NCI-H69 (cell line): ENCODE data around the gene SEMA4D.
"Not testable (repeated sequence)": the region's sequence is repeated elsewhere in the genome, so short reads cannot be mapped to it uniquely, and the experiment has no call there.

Experiments
- DNase-seq: peaks from one replicate; lab custom pipeline; 2025; lab: John Stamatoyannopoulos, UW

Gene SEMA4D

DNA sequence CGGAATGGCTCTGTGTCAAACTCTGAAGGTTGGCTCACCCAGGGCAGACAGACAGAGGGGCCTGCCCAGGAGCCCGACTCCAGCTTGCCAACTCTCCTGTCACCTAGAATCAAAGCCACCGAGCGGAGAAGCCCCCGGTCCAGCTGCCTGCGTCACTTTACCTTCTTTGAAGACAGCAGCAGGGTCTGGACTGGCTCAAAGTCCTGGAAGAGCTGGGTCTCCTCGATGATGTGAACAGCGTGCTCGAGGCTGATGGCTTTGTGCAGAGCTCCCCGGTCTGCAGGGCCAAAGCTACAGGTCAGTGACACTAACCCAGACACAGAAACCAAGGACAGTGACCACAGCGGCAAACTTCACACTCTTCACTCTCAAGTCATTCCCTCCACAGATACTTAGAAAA lies 111.7 kb downstream of the SEMA4D start:
- no peak for DNase-seq

DNA sequence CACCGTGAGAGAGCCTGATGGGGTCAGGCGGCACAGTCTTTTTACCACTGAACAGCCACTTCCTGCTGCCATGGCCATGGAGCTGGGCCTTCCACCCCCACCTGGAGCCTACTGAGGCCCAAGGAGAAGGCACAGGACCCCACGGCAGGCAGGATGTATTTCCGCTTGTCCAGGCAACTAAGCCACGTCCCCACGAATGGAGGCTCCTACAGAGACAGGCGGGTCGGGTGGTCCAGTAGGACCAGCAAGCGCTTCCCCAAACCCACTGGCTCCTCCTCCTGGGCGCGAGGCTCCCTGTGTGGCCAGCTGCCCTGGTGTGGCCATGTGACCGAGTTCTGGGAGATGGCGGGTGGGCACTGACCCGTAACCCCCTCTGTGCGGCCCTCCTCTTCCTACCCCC lies 113.1 kb downstream of the SEMA4D start:
- no peak for DNase-seq

DNA sequence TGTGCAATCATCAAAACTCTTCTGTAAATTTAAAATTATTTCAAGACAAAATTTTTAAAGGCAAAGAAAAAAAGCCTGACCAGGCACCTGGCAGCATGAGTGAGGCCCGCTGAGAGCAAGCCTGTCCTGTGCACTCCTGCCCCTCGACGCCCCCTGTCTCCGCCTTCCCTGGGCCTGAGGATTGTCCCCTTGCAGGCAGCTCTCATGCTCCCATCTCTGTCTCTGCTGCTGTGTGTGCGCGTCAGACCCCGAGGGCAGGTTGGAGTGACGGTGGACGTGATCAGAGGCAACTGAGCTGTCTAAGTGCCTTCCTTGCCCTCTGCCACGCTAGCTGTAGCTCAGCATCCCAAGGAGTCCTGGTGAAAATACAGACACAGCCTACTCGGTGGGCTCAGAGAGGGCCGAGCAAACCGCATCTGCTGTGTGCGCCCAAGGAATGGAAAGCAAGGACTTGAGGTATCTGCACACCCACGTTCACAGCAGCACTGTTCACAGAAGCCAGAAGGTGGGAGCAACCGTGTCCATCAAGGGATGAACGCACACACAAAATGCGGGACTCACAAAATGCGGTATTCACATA lies 114.1 kb downstream of the SEMA4D start:
- no peak for DNase-seq

DNA sequence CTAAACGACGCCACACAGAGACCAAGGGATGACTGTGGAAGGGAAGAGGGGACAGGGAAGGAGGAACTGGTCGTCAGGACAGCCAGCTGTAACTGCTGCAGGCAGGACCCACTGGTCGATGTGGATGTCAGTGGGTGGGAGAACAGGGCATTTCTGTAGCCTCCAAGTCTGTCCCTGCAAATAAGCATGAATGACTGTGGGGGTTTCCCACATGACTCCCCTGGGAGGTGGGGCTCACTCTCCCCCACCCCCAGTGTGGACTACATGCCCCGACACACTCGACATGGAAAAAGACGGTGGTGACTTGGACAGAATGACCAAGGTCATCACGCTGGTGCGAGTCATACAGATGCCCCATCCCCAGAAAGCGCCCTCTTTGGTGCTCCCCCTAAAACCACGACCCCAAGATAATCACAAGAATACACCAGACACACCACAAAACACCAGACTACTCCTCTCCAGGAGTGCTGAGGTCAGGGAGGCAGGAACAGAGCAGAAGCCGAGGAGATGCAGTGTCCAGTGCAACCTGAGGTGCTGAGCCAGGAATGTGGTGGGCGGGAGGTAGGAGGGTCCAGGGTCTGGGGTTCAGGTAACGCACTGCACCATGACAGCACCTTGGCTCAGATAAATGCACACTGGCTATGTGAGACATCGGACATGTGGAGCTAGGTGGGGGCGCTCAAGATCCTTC lies 114.7 kb downstream of the SEMA4D start:
- no peak for DNase-seq

DNA sequence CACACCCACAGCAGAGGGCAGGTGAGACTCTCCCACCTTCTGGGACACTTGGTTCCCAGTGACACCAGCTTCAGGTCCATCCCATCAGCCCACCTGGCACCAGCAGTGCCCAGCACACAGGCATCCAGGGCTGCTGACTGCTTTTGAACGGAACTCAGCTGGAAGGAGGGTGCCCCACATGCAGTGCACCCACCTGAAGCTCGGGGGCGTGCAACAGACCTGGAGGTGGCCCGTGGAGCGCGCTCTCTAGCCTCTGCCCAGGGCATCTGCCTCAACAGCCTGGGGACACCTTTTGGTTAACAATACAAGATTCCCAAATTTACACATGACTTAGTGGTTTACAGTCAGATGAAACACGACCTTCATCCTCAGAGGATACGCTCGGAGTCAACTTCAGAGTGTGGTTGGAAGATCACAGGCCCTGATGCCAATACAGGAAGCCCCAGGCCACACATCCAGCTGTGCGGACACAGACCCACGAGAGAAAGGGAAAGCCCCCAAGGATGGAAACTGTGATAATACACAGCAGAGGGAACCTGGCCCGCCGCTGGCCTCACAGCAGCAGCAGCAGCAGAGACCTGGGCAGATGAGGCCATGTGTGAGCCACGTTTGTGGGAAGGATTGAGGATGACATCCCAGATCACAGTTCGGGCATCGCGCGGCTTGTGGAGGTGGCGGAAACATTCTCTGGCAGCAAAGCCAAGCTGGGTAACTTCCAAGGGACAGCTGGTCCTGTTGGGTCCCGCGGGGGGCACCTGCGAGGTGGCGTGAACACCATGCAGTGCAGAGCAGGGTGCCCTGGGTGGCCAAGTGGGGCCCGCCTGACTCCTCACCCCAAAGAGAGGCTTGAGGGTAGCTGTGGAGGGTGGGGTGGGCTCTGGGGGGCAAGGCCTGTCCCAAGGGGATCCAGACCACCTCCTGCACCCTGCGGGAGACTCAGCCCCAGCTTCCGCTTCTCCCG lies 115.6 kb downstream of the SEMA4D start:
- no peak for DNase-seq

DNA sequence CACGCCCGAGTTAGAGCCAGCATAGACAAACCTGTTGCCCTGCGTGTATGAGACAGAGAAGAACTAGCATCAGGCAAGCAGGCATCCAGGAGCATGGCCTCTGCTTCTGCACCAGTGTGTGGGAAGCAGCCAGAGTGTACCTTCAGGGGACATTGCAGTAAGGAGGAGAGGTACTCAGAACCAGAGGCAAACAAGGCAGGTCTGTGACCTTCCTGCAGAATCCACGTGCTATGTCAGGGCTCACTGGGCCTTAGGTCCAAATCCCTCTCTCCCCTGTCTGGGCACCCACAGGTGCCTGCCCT lies 116.7 kb downstream of the SEMA4D start:
- no peak for DNase-seq

DNA sequence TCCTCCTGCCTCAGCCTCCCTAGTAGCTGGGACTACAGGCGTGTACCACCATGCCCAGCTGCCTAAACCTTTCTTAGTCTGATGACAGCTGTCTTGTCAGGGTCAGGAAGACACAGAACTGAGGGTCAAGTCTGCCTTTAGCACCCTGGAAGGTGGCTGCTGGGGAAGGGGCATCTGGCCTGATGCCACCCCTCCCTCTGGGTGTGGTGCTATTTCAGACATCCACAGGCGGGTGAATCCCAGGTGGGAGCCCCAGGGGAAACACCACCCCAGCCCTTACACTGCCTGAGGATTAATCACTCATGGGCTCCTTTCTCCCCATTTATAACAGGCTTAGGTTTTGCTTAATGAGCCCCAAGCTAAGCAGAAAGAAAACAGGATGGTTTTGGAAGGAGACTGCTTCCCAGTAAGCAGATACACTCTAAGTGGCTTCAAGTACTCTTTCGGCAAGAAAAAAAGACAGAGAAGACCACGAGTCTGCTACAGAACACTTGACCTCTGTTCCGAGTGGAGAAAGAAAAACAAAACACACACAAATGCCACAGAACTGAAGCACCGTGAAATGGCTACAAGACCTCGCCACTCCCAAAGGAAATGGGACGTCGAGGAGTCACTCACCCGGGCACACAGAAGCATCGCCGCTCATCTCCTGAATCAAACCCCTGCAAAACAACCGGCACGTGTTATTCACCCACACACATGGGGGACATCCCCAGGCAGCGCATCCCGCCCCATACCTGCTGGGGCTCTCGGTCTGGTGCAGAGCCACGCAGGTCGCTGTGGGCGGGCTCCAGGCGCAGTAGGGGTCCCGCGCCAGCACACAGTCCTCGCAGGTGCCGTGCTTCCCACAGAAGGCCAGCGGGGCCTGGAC lies 117.2 kb downstream of the SEMA4D start:
- DNase-seq, result no peak

DNA sequence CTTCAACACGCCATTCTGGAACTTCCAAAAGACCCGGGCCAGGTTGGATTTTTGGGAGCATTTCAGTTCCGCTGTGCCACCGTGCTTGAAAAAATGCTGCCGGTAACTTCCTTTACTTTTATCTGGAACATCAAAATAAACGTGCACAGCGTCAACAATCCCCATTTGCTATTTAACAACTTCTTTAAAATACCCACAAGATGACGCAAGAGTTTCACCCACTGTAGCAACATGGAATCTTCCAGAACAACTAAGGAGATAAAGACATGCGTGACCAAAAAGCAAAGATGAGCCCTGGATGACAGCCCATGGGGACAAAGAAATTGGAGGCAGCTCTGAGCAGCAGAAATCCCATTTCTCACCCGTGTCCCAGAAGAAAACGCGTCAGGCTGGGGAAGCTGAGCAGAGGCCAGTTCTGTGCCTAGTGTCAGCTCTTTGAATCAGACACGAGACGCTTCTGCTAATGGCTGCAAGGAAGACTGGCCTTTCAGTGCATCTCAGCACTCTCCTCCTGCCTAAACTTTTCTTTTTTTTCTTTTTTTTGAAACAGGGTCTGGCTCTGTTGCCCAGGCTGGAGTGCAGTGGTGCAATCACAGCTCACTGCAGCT lies 118.3 kb downstream of the SEMA4D start:
- DNase-seq, result no peak

DNA sequence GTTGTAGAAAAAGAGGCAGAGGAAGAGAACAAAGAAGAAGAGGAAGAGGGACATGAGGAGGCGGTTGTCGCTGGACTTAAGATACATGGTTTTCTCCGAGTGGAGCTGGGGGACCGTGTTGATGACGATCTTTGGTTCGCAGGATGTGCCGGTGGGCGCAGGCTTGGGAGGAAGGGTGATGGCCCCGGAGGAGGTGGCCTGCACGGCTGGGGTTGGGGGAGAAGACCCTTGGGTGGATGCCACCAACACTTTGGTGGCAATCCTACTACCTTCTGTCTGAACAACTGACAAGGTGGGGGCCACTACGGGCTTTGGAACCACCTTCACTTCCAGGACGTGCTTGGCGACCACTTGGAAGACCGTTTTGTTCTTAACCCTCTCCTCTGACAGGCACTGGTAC lies 118.9 kb downstream of the SEMA4D start:
- no peak for DNase-seq

DNA sequence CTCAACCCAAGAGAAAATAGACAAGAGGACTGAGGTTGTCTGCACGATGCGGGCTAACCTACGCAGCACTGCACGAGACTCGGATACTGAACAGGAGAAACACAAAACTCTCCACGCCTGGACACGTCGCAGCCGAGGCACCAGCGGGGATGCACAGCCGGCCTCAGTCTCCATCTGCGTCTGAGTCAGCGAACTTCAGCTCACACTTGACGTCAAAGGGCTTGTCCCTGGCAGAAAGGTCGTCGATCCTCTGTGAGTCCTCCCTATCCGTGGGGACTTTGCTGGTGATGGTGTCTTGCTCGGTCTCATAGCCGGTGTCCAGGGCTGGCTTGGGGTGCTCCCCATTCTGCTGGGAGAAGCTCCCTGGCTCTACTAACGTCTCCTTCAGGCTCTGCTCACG lies 119.4 kb downstream of the SEMA4D start:
- DNase-seq, result no peak

DNA sequence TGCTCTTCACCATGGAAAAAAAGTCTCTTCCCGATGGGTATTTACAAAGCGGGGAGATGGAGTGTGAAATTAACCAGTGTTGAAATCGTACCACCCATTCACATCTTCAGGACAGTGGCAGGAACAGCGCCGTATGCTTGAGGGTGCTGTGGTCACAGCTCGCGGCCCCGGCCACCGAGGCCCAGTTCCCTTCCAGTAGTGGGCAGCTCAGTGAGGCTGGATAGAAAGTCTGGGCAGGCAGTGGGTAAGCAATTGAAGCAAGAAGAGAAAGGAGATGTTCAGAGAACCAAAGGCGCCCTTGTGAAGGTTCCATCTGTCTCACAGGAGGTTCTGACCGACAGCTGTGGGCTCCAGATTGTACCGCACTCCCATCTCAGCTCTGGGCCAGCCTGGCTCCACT lies 120.5 kb downstream of the SEMA4D start:
- no peak for DNase-seq

DNA sequence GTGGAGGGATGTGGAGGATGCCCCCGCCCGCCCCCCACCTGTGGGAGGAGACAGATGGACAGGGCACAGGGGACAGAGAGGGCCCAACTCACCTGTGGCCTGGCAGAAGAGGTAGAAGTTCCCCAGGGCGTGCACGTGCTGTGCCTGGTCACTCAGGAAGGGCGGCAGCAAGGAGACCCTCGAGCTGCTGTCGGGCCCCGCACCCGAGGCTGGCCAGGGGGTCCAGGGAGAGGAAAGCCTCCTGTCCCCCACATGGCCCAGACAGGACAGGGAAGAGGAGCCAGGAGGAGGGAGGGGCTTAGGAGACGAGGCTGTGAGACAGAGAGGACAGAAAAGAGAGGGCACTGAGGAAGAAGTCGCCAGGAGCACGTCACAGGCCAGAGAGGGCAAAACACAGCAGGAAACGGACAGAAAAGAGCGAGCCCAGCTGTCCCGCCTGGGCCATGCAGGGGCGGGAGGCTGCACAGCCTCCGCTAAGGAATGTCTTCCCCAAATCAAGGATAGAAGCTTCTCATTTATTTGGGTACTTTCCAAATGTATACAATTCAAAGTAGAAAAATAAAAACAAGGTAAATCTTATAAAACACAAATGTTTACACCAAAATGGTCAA lies 121.1 kb downstream of the SEMA4D start:
- no peak for DNase-seq

DNA sequence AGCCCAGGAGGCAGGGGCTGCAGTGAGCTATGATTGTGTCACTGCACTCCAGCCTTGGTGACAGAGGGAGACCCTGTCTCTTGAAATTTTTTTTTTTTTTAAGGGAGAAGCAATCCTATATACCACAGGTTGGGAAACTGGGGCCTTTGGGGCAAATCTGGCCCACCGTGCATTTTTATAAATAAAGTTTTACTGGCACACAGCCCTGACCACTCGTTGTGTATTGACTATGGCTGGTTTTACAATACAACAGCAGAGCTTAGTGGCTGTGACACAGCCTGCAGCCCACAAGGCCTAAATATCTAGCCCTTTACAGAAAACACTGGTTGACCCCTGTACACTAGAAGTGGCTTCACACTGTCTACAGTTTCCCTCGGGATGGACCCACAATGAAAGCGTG lies 121.6 kb downstream of the SEMA4D start:
- no peak for DNase-seq

DNA sequence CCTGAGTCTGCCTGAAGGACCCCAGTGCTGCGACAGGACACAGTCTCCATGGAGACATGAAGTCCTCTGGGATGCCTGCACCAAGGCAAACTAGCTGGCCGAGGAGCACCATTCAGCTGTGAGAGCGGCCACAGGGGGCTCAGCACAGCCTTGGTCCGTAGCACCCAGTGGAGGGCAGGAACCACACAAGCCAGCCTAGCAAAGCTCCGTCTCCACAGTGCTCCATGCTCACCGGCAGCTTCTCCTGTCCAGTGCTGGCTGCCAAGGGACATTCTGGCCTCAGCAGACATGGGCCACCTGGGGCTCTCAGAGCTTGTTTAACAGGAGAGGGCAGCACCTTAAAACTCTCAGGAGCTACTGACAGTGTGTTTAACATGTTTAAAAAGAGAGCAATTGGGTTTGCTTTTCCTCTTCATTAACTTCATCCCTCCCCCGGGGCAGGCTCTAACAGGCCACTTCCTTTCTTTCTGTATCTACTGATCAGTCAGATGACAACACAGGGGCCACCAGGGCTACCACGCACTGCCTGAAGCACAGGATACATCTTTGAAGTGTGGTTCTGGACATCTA lies 122.6 kb downstream of the SEMA4D start:
- peak; percentile 91 for DNase-seq

DNA sequence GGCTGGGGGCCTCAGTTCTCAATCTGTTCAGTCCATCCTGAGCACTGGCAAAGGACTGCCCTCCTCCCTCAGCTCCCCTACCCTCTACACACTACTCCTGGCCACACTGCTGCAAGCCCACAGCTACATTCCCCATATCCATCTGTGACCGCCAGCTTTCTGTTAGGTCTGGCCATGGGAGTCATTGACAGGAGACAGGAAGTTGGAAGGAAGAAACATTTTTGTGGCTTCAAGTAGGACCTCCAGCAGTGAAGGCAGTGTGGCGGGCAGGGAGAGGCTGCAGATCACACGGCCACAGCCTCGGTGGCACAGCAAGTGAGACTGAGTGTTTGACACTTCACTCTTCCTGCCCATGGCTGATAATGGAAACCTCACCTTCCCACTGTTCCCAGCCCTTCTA lies 123.7 kb downstream of the SEMA4D start:
- no peak for DNase-seq

DNA sequence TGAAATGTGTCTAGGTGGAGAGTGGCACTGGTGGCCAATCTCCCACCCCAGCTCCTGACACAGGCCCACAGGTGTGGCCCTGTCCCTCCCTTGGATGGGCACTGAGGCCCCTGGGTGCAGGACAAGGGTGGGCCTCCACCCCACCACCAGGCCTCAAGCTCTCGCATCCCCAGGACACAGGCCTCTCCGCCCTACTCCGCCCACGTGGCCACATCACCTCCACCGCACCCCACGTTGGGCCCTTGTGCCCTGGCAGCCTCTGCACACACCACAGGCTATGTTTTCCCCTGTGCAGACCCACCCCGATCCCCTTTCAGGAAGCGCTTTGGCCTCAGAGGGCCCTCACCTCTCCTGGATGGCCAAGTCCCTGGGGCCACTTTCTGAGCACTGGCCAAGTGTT lies 124.9 kb downstream of the SEMA4D start:
- no peak for DNase-seq

DNA sequence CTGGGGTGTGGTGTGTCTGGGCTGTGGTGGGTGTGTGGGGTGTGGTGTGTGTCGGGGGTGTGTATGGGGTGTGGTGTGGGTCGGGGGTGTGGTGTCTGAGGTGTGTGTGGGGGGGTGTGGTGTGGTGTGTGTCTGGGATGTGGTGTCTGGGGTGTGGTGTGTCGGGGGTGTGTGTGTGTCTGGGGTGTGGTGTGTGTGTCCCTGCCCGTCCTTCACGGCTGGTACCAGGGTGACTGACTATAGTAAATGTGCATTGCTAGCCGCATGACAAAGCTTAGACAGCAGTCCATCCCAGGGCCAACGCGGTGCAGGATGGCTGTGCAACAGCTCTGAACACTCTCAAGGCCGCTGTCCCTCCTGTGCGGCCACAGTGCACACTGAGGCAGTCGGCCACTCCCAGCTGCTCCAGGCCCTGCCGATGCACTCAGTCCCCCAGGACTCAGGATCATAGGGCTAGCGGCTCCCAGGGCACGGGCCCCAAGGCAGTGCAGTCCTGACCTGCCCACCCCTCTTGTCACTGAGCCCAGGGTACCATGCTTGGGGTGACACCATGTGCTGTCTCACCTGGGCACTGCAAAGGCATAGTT lies 125.6 kb downstream of the SEMA4D start:
- DNase-seq, result peak; percentile 18

DNA sequence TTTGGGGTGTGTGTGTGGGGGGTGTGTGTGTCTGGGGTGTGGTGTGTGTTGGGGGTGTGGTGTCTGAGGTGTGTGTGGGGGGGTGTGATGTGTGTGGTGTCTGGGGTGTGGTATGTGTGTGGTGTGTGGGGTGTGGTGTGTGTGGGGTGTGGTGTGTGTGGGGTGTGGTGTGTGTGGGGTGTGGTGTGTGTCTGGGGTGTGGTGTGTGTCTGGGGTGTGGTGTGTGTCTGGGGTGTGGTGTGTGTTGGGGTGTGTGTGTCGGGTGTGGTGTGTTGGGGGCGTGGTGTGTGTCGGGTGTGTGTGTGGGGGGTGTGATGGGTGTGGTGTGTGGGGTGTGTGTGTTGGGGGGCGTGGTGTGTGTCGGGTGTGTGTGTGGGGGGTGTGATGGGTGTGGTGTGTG lies 126.1 kb downstream of the SEMA4D start:
- DNase-seq, result not testable (repeated sequence)

DNA sequence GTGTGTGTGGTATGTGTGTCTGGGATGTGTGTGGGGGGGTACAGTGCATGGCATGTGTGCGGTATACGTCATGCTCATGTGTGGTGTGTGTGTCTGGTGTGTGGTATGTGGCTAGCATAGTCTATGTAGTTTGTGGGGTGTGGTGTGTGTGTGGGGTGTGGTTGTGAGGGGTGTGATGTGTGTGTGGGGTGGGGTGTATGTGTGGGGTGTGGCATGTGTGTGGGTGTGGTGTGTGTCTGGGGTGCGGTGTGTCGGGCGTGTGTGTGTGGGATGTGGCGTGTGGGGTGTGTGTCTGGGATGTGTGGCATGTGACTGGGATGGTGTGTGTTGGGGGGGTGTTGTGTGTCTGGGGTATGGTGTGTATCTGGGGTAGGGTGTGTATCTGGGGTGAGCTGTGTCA lies 127.3 kb downstream of the SEMA4D start:
- DNase-seq, result no peak

DNA sequence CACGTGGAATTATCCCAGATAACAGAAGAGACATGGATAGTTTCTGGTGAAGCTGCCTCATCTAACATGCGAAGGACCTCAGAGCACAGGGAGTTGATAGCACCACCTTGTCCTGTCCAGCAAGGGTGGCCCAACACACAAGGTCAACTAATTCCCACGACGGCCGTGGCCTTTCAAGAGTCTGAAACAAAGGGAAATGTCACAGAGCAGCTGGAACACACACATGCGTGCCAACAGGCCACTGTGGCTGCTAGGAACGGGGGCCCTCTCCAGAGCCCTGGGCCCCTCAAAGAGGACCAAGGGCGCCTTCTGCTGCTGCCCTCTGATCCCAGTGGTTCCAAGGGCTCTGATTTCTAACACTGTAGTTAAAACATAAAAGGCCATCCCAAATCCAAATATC lies 128.9 kb downstream of the SEMA4D start:
- no peak for DNase-seq

DNA sequence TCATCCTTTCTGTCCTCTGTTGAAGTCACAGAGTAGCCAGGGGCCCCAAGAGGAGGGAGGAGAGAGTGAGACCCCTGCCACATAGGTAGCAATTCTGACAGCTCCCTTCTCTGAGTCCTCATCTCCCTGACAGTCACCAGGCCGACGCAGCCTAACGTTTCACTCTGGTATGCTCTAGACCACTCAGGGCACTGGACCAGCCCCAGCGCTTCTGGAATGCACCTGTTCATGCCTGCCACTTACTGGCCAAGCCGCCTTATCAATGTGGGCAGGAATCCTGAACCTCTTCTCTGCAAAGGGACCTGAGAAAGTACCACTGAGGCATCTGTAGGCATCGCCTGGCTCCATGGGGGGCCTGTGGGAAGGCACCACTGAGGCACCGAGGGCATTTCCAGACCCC lies 129.4 kb downstream of the SEMA4D start:
- DNase-seq, result no peak
